ENCODE data around the gene CFAP77.

GRCh38 chr9:132555528-132555927 lies 145.5 kb downstream of the CFAP77 start:
- TF ChIP-seq, protein P1, sequence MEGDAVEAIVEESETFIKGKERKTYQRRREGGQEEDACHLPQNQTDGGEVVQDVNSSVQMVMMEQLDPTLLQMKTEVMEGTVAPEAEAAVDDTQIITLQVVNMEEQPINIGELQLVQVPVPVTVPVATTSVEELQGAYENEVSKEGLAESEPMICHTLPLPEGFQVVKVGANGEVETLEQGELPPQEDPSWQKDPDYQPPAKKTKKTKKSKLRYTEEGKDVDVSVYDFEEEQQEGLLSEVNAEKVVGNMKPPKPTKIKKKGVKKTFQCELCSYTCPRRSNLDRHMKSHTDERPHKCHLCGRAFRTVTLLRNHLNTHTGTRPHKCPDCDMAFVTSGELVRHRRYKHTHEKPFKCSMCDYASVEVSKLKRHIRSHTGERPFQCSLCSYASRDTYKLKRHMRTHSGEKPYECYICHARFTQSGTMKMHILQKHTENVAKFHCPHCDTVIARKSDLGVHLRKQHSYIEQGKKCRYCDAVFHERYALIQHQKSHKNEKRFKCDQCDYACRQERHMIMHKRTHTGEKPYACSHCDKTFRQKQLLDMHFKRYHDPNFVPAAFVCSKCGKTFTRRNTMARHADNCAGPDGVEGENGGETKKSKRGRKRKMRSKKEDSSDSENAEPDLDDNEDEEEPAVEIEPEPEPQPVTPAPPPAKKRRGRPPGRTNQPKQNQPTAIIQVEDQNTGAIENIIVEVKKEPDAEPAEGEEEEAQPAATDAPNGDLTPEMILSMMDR (conservative IDR thresholded peaks at IDR 0.05; ENCODE audit: low read depth, low read length) = no peak
- TF ChIP-seq EZH2 (IDR thresholded peaks at IDR 0.05; ENCODE audit: borderline replicate concordance, low read depth, low read length, poor library complexity, severe bottlenecking) = no peak

All from A673 (cell line).